HepG2 (cell line): Measurements from ENCODE around the gene NTMT1.

ENCODE experiments used
- BHLHE40 ChIP-seq: IDR thresholded peaks from 2 replicates; pipeline ENCODE4 v1.6.1; 2011; ENCODE audit warnings: low read length, improper control_type of control experiment
- CTCF ChIP-seq: sonication (generic); formaldehyde crosslinking; IDR thresholded peaks from 2 replicates; pipeline ENCODE4 v1.5.0; 2020; ENCODE audit warnings: mild to moderate bottlenecking, missing genetic modification reagents, moderate library complexity
- ETV6 ChIP-seq: sonication (generic); formaldehyde crosslinking; conservative IDR thresholded peaks from 2 replicates; pipeline ENCODE4 v1.4.0; 2020; ENCODE audit warnings: missing genetic modification reagents
- KLF9 ChIP-seq: IDR thresholded peaks from 2 replicates; pipeline ENCODE4 v1.6.1; 2016; ENCODE audit warnings: low read depth
- NCOA1 ChIP-seq: sonication (generic); formaldehyde crosslinking; IDR thresholded peaks from 2 replicates; pipeline ENCODE4 v1.9.0; 2021; ENCODE audit warnings: missing genetic modification reagents
- NR3C1 ChIP-seq: sonication (generic); formaldehyde crosslinking; IDR thresholded peaks from 2 replicates; pipeline ENCODE4 v1.4.0; 2020; ENCODE audit warnings: missing genetic modification reagents
- POLR2A ChIP-seq, 2 experiments: IDR thresholded peaks; 2 replicates each; pipeline ENCODE4 v1.6.1; 2011; ENCODE audit warnings: low read depth in 2 of 2, low read length in 2 of 2, mild to moderate bottlenecking in 1 of 2, moderate library complexity in 1 of 2; ENCODE audit not compliant: insufficient read depth in 1 of 2
- ZNF383 ChIP-seq: sonication (generic); formaldehyde crosslinking; IDR thresholded peaks from 2 replicates; pipeline ENCODE4 v1.4.0; 2020; ENCODE audit warnings: missing genetic modification reagents, mild to moderate bottlenecking, borderline replicate concordance
- ZNF589 ChIP-seq: sonication (generic); formaldehyde crosslinking; conservative IDR thresholded peaks from 2 replicates; pipeline ENCODE4 v1.8.0; 2022; ENCODE audit warnings: mild to moderate bottlenecking, moderate library complexity, missing genetic modification reagents
- ZNF609 ChIP-seq: sonication (generic); formaldehyde crosslinking; IDR thresholded peaks from 2 replicates; pipeline ENCODE4 v1.4.0; 2020; ENCODE audit warnings: mild to moderate bottlenecking, missing genetic modification reagents, borderline replicate concordance

- no peak for TF ChIP-seq NR3C1 (CRISPR knock-in tag)
- no peak for TF ChIP-seq NCOA1 (CRISPR knock-in tag)
- TF ChIP-seq ETV6 (CRISPR knock-in tag): no peak
- TF ChIP-seq POLR2A (IDR thresholded peaks at IDR 0.05; ENCODE audit: insufficient read depth in 1 of 2, low read depth in 2 of 2, low read length in 2 of 2): no peak
- TF ChIP-seq BHLHE40: no peak
- no peak for TF ChIP-seq ZNF383
- TF ChIP-seq CTCF (CRISPR knock-in tag): no peak
- no peak for TF ChIP-seq ZNF609
- no peak for TF ChIP-seq KLF9
- TF ChIP-seq ZNF589 (CRISPR knock-in tag): no peak
Observed at GRCh38 chr9:129586245-129586644, 39.7 kb upstream of the NTMT1 start.
